ENCODE data around the gene PTK6. TPM values are rescaled to one million over a fixed set of nuclear protein-coding genes. Genes with fewer than 3 reads are reported as not detected.
"Not testable (repeated sequence)": the region's sequence is repeated elsewhere in the genome, so short reads cannot be mapped to it uniquely, and the experiment has no call there.

The PTK6 gene
- total and polyA plus RNA-seq, 4 donors: 0.06 to 2.1 (median 1.1) TPM; not detected in 1

DNA sequence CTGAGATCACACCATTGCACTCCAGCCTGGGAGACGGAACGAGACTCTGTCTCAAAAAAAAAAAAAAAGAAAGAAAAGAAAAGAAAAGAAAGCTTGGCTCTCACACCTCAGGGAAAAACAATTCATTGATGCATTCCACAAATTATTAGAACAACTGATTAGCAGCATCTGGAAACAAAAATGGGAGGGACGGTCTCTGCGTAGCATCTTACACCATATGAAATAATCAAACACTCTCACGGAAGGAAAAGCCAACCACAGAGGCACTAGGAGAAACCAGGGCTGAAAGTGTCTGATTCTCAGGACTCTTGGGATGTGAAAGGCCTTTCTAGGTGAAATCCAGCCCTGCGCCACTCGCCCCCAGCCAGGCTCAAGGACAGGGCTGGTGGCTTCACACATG is 39.1 kb upstream of the PTK6 start:
- 93% methylated on average over 2 of the region's 7 CpGs for WGBS (ENCODE audit: insufficient coverage)
- Histone ChIP-seq H3K9me3 (ENCODE audit: control insufficient read depth, insufficient read depth, low read length) (no peaks in the 10 kb centered on the region), H3K4me3 (ENCODE audit: low read depth, low read length) (no peak overlapping the region), H3K36me3 (ENCODE audit: control insufficient read depth, insufficient read depth, low read length) (peaks cover 14% of the 10 kb centered on the region), H3K4me1 (ENCODE audit: control insufficient read depth, insufficient read depth, low read length) (peaks cover 24% of the 10 kb centered on the region), H3K27me3 (ENCODE audit: control insufficient read depth, insufficient read depth, low read length) (peaks cover 11% of the 10 kb centered on the region), H3K27ac (ENCODE audit: low read depth, low read length) (no peak overlapping the region)
- no peak for DNase-seq (ENCODE audit: low read depth in 4 of 6, low spot score in 6 of 6)

DNA sequence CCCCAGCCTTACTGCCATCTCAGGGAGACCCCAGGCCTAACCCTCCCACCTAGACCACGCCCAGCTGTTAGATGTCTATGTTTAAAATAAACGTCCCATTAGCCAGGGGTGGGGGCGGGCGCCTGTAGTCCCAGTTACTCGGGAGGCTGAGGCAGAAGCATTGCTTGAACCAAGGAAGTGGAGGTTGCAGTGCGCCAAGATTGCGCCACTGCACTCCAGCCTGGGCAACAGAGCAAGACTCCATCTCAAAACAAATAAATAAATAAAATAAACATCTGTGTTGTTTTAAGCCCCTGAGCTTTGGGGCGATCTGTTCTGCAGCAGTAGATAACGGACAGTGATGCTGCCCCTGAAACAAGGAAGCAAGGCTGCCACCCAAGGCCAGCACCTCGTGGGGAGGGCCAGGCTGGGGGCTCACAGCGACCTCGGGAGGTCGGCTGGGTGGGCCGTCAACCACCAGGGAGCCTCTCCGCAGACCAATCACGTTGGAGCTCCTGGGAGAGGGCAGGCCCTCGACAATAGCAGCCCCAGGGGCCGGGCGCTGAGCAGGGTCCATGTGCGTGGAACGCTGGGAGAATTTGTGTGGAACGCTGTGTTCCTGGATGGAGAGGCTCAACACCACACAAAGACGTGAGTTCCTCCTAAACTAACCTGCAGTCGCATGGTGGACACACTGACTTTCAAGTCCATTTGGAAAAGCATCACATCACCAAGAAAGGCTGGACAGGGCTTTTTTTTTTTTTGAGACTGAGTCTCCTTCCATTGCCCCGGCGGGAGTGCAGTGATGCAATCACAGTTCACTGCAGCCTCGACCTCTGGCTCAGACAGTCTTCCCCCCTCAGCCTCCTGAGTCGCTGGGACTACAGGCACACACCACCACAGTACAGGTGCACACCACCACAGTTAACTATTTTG is 37.9 kb upstream of the PTK6 start:
- WGBS (ENCODE audit: insufficient coverage): 63% methylated on average over 20 of the region's 28 CpGs

DNA sequence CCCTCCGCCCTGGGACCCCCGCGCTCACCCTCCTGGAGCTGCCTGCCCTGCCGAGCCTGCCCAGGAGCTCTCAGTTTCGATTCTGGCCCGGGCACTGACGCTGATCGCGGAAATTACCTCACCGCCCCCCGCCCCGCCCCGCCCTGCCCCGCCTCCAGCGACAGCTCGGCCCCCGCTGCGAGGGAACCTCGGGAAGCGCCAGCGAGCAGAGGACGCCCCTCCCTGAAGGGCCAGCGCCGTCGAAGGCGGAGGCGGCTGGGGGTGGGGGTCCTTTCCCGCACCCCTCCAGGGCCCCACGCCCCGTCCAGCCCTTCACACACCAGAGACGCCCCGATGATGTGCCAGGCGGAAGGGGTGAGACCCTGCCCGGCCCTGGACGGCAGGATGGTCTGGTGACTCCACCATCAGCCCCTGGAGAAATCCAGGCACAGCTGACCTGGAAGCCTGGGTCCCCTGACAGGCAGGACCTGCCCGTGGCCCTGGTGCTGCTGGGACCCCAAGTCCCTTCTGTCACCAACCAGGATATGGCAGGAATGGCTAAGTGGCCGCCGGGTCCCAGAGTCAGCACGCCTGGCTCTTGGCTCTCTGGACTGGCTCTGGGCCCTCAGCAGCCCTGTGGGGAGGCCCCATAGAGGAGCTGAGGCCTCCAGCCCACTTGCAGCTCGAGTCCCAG is 37.1 kb upstream of the PTK6 start, which contains the start of gene HELZ2:
TSS of gene HELZ2 (minus strand) at position 84 of the 673 bp plus-strand sequence. CDS start 1,854 bp downstream, outside the sequence.
- DNase-seq (ENCODE audit: low read depth in 4 of 6, low spot score in 6 of 6): peak in 2 of 6 donors; percentile 49 to 74
- peaks cover 14% of the 10 kb centered on the region for H3K36me3 ChIP-seq (ENCODE audit: control insufficient read depth, insufficient read depth, low read length)
- peaks cover 11% of the 10 kb centered on the region for H3K27me3 ChIP-seq (ENCODE audit: control insufficient read depth, insufficient read depth, low read length)
- peaks cover 25% of the 10 kb centered on the region for H3K4me1 ChIP-seq (ENCODE audit: control insufficient read depth, insufficient read depth, low read length)
- H3K4me3 ChIP-seq (ENCODE audit: low read depth, low read length): peak within 1 kb of the TSS; percentile 57
- no peak within 1 kb of the TSS for H3K27ac ChIP-seq (ENCODE audit: low read depth, low read length)
- H3K9me3 ChIP-seq (ENCODE audit: control insufficient read depth, insufficient read depth, low read length): no peaks in the 10 kb centered on the region
- 8% methylated on average over 28 of the region's 40 CpGs for WGBS (ENCODE audit: insufficient coverage)

More for the DNA sequence above, 37.9 kb upstream of the PTK6 start:
- peaks cover 24% of the 10 kb centered on the region for H3K4me1 ChIP-seq (ENCODE audit: control insufficient read depth, insufficient read depth, low read length)
- no peak overlapping the region for H3K27ac ChIP-seq (ENCODE audit: low read depth, low read length)
- H3K36me3 ChIP-seq (ENCODE audit: control insufficient read depth, insufficient read depth, low read length): peaks cover 14% of the 10 kb centered on the region
- DNase-seq (ENCODE audit: low read depth in 4 of 6, low spot score in 6 of 6): no peak
- H3K9me3 ChIP-seq (ENCODE audit: control insufficient read depth, insufficient read depth, low read length): no peaks in the 10 kb centered on the region
- H3K4me3 ChIP-seq (ENCODE audit: low read depth, low read length): no peak overlapping the region
- H3K27me3 ChIP-seq (ENCODE audit: control insufficient read depth, insufficient read depth, low read length): peaks cover 11% of the 10 kb centered on the region

DNA sequence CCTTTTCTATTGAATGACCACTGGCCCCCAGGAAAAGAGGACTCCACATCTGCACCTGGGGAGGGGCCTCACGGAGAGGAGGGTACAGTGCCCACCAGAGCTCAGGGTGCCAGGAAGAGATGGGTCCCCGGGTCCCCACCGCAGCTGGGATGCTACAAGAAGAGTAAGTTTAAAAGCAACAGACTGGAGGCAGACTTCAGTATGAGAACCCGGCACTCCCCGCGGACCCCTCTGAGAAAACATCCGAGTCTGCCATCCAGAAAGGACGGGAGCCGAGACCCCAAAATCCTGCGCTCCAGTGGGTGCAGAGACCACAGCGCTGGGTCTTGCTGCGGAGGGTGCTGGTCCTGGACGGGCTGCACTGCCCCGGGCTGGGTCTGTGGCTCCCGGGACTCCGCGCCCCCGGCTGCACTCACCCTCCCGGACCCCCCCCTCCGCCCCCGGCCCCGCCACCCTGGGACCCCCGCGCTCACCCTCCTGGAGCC is 36.5 kb upstream of the PTK6 start:
- H3K27ac ChIP-seq (ENCODE audit: low read depth, low read length): no peak overlapping the region
- WGBS (ENCODE audit: insufficient coverage): 6% methylated on average over 14 of the region's 24 CpGs

DNA sequence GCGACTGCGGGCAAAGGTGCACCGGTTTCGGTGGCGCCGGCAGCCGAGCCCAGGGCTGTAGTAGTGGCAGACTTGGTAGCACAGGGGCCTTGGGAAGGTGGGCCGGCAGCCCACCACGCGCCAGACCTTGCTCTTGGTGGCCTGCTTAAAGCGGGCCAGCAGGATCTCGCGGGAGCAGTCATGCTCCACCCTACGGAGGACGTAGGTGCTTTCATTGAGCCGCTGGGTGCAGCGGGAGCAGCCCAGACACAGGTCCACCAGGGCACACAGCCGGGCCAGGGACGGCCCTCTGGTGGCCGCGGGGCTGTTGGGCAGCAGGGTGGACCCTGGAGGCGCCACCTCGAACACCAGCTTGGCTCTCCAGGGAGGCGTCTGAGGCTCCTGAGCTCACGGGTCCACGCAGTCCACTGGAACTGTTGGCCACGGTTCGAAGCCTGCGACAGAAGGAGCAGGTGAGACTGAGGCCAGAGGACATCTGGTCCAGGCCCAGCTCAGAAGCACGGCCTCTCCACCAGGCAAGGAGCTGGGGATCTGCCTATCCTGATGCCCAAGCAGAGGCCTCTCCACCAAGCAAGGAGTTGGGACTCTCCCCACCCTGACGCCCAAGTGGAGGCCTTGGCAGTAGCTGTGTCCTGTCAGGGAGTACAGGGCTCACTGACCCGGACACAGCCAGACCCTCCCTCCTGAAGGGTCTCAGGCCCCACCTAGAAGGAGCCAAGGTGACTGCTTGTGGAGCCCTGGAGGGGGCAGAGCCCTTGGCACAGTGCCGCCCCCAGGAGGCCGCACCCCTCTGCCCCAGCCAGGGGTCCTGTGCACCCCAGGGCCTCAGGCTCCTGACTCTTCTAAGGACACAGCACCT is 35.8 kb upstream of the PTK6 start:
- no peaks in the 10 kb centered on the region for H3K9me3 ChIP-seq (ENCODE audit: control insufficient read depth, insufficient read depth, low read length)
- peak overlapping the region; percentile 57 for H3K4me3 ChIP-seq (ENCODE audit: low read depth, low read length)
- H3K27me3 ChIP-seq (ENCODE audit: control insufficient read depth, insufficient read depth, low read length): peaks cover 8% of the 10 kb centered on the region
- DNase-seq (ENCODE audit: low read depth in 4 of 6, low spot score in 6 of 6): no peak
- peaks cover 28% of the 10 kb centered on the region for H3K4me1 ChIP-seq (ENCODE audit: control insufficient read depth, insufficient read depth, low read length)
- no peak overlapping the region for H3K27ac ChIP-seq (ENCODE audit: low read depth, low read length)
- peaks cover 20% of the 10 kb centered on the region for H3K36me3 ChIP-seq (ENCODE audit: control insufficient read depth, insufficient read depth, low read length)
- WGBS (ENCODE audit: insufficient coverage): 92% methylated on average over 32 of the region's 34 CpGs

More for the DNA sequence above, 36.5 kb upstream of the PTK6 start:
- H3K36me3 ChIP-seq (ENCODE audit: control insufficient read depth, insufficient read depth, low read length): peaks cover 14% of the 10 kb centered on the region
- peaks cover 8% of the 10 kb centered on the region for H3K27me3 ChIP-seq (ENCODE audit: control insufficient read depth, insufficient read depth, low read length)
- no peaks in the 10 kb centered on the region for H3K9me3 ChIP-seq (ENCODE audit: control insufficient read depth, insufficient read depth, low read length)
- DNase-seq (ENCODE audit: low read depth in 4 of 6, low spot score in 6 of 6): peak in 2 of 6 donors; percentile 2 to 18
- H3K4me3 ChIP-seq (ENCODE audit: low read depth, low read length): peak overlapping the region; percentile 57
- peaks cover 28% of the 10 kb centered on the region for H3K4me1 ChIP-seq (ENCODE audit: control insufficient read depth, insufficient read depth, low read length)

DNA sequence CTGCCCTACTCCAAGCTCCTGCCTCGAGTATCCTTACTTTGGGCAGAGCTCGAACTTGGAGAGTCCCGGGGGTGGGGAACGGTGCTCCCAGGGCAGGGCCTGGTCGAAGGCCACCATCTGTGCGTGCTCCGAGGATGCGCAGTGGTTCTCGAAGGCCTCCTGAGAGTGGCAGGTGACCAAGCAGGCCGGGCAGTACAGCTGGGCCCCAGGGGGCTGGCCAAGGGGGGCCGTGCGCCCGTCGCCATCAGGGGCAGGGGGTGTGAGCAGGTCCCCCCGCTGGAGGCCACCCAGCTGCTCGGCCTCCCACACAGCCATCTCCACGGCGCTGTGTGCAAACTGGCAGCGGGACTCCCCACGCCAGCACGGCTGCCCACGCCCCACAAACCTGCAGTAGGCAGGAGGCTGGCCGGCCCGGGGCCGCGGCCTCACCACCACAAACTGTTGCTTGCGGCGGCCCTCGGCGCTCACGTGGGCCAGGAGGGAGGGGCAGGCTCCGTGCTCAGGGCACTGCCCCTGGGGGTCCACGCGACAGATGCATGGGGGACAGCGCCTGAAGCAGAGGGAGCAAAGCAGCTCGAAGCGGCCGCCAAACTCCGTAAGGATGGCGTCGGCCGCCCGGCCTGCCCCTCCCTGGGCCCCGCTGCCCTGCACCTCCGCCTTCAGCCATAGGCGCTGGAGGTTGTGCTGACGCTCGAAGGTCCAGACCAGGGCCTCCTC is 35.1 kb upstream of the PTK6 start:
- H3K4me3 ChIP-seq (ENCODE audit: low read depth, low read length): no peak overlapping the region
- H3K36me3 ChIP-seq (ENCODE audit: control insufficient read depth, insufficient read depth, low read length): peaks cover 22% of the 10 kb centered on the region
- no peak for DNase-seq (ENCODE audit: low read depth in 4 of 6, low spot score in 6 of 6)
- peaks cover 6% of the 10 kb centered on the region for H3K27me3 ChIP-seq (ENCODE audit: control insufficient read depth, insufficient read depth, low read length)
- peaks cover 22% of the 10 kb centered on the region for H3K4me1 ChIP-seq (ENCODE audit: control insufficient read depth, insufficient read depth, low read length)
- H3K27ac ChIP-seq (ENCODE audit: low read depth, low read length): no peak overlapping the region
- H3K9me3 ChIP-seq (ENCODE audit: control insufficient read depth, insufficient read depth, low read length): no peaks in the 10 kb centered on the region
- 88% methylated on average over 48 of the region's 48 CpGs for WGBS (ENCODE audit: insufficient coverage)

DNA sequence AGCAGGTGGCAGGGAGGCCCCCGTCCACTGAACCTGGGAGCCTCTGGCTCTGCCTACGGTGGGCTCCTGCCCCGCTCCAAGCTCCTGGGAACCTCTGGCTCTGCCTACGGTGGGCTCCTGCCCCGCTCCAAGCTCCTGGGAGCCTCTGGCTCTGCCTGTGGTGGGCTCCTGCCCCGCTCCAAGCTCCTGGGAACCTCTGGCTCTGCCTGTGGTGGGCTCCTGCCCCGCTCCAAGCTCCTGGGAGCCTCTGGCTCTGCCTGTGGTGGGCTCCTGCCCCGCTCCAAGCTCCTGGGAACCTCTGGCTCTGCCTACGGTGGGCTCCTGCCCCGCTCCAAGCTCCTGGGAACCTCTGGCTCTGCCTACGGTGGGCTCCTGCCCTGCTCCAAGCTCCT is 33.9 kb upstream of the PTK6 start:
- Histone ChIP-seq H3K4me1 (ENCODE audit: control insufficient read depth, insufficient read depth, low read length) (peaks cover 21% of the 10 kb centered on the region), H3K36me3 (ENCODE audit: control insufficient read depth, insufficient read depth, low read length) (peaks cover 30% of the 10 kb centered on the region)
- not testable (repeated sequence) for H3K27ac ChIP-seq (ENCODE audit: low read depth, low read length); H3K27me3 ChIP-seq (ENCODE audit: control insufficient read depth, insufficient read depth, low read length); DNase-seq (ENCODE audit: low read depth in 4 of 6, low spot score in 6 of 6); H3K4me3 ChIP-seq (ENCODE audit: low read depth, low read length); H3K9me3 ChIP-seq (ENCODE audit: control insufficient read depth, insufficient read depth, low read length)
- no CpG with 5 or more reads among the region's 11 CpGs for WGBS (ENCODE audit: insufficient coverage)

DNA sequence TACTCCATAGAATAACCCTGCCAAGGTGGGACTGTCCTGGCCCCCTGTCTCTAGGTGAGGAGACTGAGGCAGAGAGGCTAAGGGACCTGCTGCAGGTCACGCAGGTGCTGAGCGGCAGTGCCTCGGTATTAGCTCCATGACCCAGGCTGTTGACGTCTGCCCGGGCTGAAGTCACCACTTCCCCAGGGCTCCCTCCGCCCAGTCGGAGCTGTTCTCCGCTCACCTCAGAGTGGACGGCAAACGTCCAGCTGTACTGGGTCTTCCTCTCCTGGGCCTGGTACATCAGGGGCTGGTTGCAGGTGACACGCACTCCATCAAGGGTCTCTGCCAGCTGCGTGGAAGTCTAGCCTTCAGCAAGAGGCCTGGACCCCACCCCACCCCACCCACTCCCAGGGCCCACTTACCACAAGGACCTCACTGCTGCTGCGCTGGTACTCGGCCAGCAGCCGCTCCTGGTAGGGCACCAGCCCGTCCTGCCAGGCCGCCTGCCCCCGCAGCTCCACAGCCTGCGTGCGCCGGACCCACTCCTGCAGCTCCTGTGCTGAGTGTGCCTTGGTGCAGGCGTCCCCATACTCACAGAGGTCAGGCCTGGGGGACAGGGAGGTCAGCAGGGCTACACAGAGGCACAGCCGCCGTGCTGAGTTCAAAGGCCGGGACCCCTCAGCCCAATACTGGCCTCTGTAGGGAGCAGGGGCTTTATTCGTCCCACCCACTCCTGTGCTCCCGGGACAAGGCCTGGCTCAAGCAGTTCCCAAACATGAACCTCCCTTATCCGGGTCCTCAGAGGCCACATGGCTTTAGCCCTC is 33.3 kb upstream of the PTK6 start:
- 89% methylated on average over 27 of the region's 28 CpGs for WGBS (ENCODE audit: insufficient coverage)

More for the DNA sequence above, 33.3 kb upstream of the PTK6 start:
- H3K4me3 ChIP-seq (ENCODE audit: low read depth, low read length): no peak overlapping the region
- H3K27me3 ChIP-seq (ENCODE audit: control insufficient read depth, insufficient read depth, low read length): peaks cover 6% of the 10 kb centered on the region
- DNase-seq (ENCODE audit: low read depth in 4 of 6, low spot score in 6 of 6): no peak
- H3K36me3 ChIP-seq (ENCODE audit: control insufficient read depth, insufficient read depth, low read length): peaks cover 36% of the 10 kb centered on the region
- H3K27ac ChIP-seq (ENCODE audit: low read depth, low read length): no peak overlapping the region
- H3K9me3 ChIP-seq (ENCODE audit: control insufficient read depth, insufficient read depth, low read length): no peaks in the 10 kb centered on the region
- peaks cover 21% of the 10 kb centered on the region for H3K4me1 ChIP-seq (ENCODE audit: control insufficient read depth, insufficient read depth, low read length)
